Fibroblast of lung (primary cell): ENCODE measurements around the gene GIT2. TPM values are rescaled to one million over a fixed set of nuclear protein-coding genes. Genes with fewer than 3 reads are reported as not detected.

ENCODE experiments used
- DNase-seq, 2 donors: peaks; one replicate each; pipeline versions ENCODE4 v3.0.0 to v3.0.0-alpha.2; 2010; ENCODE audit warnings: low read depth in 2 of 2
- H2AFZ ChIP-seq: 2 replicates; pipeline ENCODE4 v1.5.1; 2012; ENCODE audit warnings: low read length, control low read depth, inconsistent platforms
- H3K27ac ChIP-seq: 2 replicates; pipeline ENCODE4 v1.5.1; 2011; ENCODE audit warnings: low read length, control low read depth; ENCODE audit not compliant: insufficient read depth
- H3K27me3 ChIP-seq: 2 replicates; pipeline ENCODE4 v1.5.1; 2011; ENCODE audit warnings: mild to moderate bottlenecking, low read length; ENCODE audit not compliant: control insufficient read depth, insufficient read depth
- H3K36me3 ChIP-seq: 2 replicates; pipeline ENCODE4 v1.5.1; 2011; ENCODE audit warnings: low read length; ENCODE audit not compliant: control insufficient read depth, insufficient read depth
- H3K4me1 ChIP-seq: 2 replicates; pipeline ENCODE4 v1.5.1; 2011; ENCODE audit warnings: low read length; ENCODE audit not compliant: control insufficient read depth, insufficient read depth; ENCODE audit errors: extremely low read depth
- H3K4me2 ChIP-seq: 2 replicates; pipeline ENCODE4 v1.5.1; 2011; ENCODE audit warnings: low read length, control low read depth; ENCODE audit not compliant: insufficient read depth; ENCODE audit errors: extremely low read depth
- H3K4me3 ChIP-seq, 4 experiments: fragments of 200-600 bp in 1 of 4; sonication (generic) in 1 of 4; replicated peaks in 1 of 4; 2 replicates each; pipeline ENCODE4 v1.5.1; 2011 to 2016; ENCODE audit warnings: low read length in 4 of 4, low read depth in 3 of 4, mild to moderate bottlenecking in 3 of 4, control low read depth in 2 of 4, inconsistent platforms in 1 of 4, mixed read lengths in 1 of 4; ENCODE audit not compliant: insufficient read depth in 1 of 4; ENCODE audit errors: control extremely low read depth in 1 of 4
- H3K79me2 ChIP-seq: 2 replicates; pipeline ENCODE4 v1.5.1; 2012; ENCODE audit warnings: mild to moderate bottlenecking, low read length, inconsistent platforms; ENCODE audit not compliant: control insufficient read depth, insufficient read depth
- H3K9ac ChIP-seq: 2 replicates; pipeline ENCODE4 v1.5.1; 2011; ENCODE audit warnings: mild to moderate bottlenecking, low read length, control low read depth; ENCODE audit not compliant: insufficient read depth
- H3K9me3 ChIP-seq: 2 replicates; pipeline ENCODE4 v1.5.1; 2012; ENCODE audit warnings: low read depth, low read length; ENCODE audit not compliant: control insufficient read depth, insufficient read depth
- H4K20me1 ChIP-seq: 2 replicates; pipeline ENCODE4 v1.5.1; 2011; ENCODE audit warnings: low read length; ENCODE audit not compliant: control insufficient read depth, insufficient read depth; ENCODE audit errors: extremely low read depth
- CTCF ChIP-seq, 2 donors: IDR thresholded peaks in 1 of 2; conservative IDR thresholded peaks in 1 of 2; 1 replicate in 1 of 2; 2 replicates in 1 of 2; pipeline ENCODE4 v1.5.1; 2011 to 2012; ENCODE audit warnings: low read length in 2 of 2, control low read depth in 1 of 2, inconsistent platforms in 1 of 2, low read depth in 1 of 2, mild to moderate bottlenecking in 1 of 2
- EZH2 ChIP-seq: IDR thresholded peaks from 2 replicates; pipeline ENCODE4 v1.5.1; 2012; ENCODE audit warnings: low read length, control low read depth, mild to moderate bottlenecking; ENCODE audit errors: missing control alignments
- polyA plus RNA-seq, 2 donors: library from polyadenylated mRNA; depleted of rRNA in 1 of 2; stranded (reverse) in 1 of 2; unstranded in 1 of 2; fragments of >200 nt; gene quantifications; 2 replicates each; pipeline ENCODE4 v1.2.1, GENCODE V29; 2011 to 2012; ENCODE audit warnings: missing spikeins in 1 of 2
- total RNA-seq: library from RNA; depleted of rRNA; stranded (reverse); fragments of >200 nt; gene quantifications from 2 replicates; pipeline ENCODE4 v1.2.1, GENCODE V29; 2014

Gene GIT2
- total and polyA plus RNA-seq, 2 donors (not counting 1 experiment from before 2014, with no cell fraction given): 47.9 to 53.5 TPM

- no peak overlapping the region for H3K4me2 ChIP-seq
- H3K79me2 ChIP-seq: no peaks in the 10 kb centered on the region
- no peaks in the 10 kb centered on the region for H4K20me1 ChIP-seq
- H3K9ac ChIP-seq: no peak overlapping the region
- H3K36me3 ChIP-seq: peaks cover 4% of the 10 kb centered on the region
- no peak overlapping the region for H3K4me3 ChIP-seq
- peaks cover 2% of the 10 kb centered on the region for H3K4me1 ChIP-seq
- no peak for DNase-seq
- H3K9me3 ChIP-seq: no peaks in the 10 kb centered on the region
- H3K27me3 ChIP-seq: no peaks in the 10 kb centered on the region
- no peak overlapping the region for H2AFZ ChIP-seq
- TF ChIP-seq CTCF (conservative IDR thresholded peaks at IDR 0.05 in 1 of 2, IDR thresholded peaks at IDR 0.05 in 1 of 2; ENCODE audit: low read depth in 1 of 2, low read length in 2 of 2) (no peak), EZH2 (no peak)
- H3K27ac ChIP-seq: no peak overlapping the region
Measured at GRCh38 chr12:109940339-109940923, 55.7 kb downstream of the GIT2 start.

GRCh38 chr12:109939504-109939903 is 56.7 kb downstream of the GIT2 start:
- H3K9me3 ChIP-seq: no peaks in the 10 kb centered on the region
- DNase-seq: no peak
- TF ChIP-seq CTCF (conservative IDR thresholded peaks at IDR 0.05 in 1 of 2, IDR thresholded peaks at IDR 0.05 in 1 of 2; ENCODE audit: low read depth in 1 of 2, low read length in 2 of 2) (no peak), EZH2 (no peak)
- no peak overlapping the region for H3K4me2 ChIP-seq
- no peaks in the 10 kb centered on the region for H4K20me1 ChIP-seq
- H3K4me1 ChIP-seq: no peaks in the 10 kb centered on the region
- no peaks in the 10 kb centered on the region for H3K27me3 ChIP-seq
- H3K4me3 ChIP-seq: no peak overlapping the region
- peaks cover 4% of the 10 kb centered on the region for H3K36me3 ChIP-seq
- no peaks in the 10 kb centered on the region for H3K79me2 ChIP-seq
- H2AFZ ChIP-seq: no peak overlapping the region
- no peak overlapping the region for H3K27ac ChIP-seq
- no peak overlapping the region for H3K9ac ChIP-seq

- H3K36me3 ChIP-seq: peaks cover 6% of the 10 kb centered on the region
- TF ChIP-seq CTCF (conservative IDR thresholded peaks at IDR 0.05 in 1 of 2, IDR thresholded peaks at IDR 0.05 in 1 of 2; ENCODE audit: low read depth in 1 of 2, low read length in 2 of 2) (no peak), EZH2 (no peak)
- H3K27ac ChIP-seq: no peak overlapping the region
- no peak overlapping the region for H3K4me2 ChIP-seq
- no peak for DNase-seq
- no peaks in the 10 kb centered on the region for H3K27me3 ChIP-seq
- H3K4me1 ChIP-seq: no peaks in the 10 kb centered on the region
- H3K79me2 ChIP-seq: no peaks in the 10 kb centered on the region
- H3K4me3 ChIP-seq: no peak overlapping the region
- no peaks in the 10 kb centered on the region for H4K20me1 ChIP-seq
- no peaks in the 10 kb centered on the region for H3K9me3 ChIP-seq
- H2AFZ ChIP-seq: no peak overlapping the region
- no peak overlapping the region for H3K9ac ChIP-seq
Measured at GRCh38 chr12:109938947-109939346, 57.2 kb downstream of the GIT2 start.
